ENCODE measurements around the gene SNX33.

Gene SNX33

GRCh38 chr15:75636026-75636425 lies 11.7 kb upstream of the SNX33 start:
- Histone ChIP-seq H3K9me3 (ENCODE audit: low read length) (no peaks in the 10 kb centered on the region), H3K4me1 (ENCODE audit: insufficient read depth, low read length, severe bottlenecking) (peaks cover 19% of the 10 kb centered on the region), H2AFZ (ENCODE audit: low read length) (no peak overlapping the region), H4K20me1 (ENCODE audit: insufficient read depth, low read length) (no peaks in the 10 kb centered on the region), H3K4me3 (ENCODE audit: low read depth, low read length, poor library complexity, severe bottlenecking) (no peak overlapping the region), H3K36me3 (ENCODE audit: insufficient read depth, low read length) (peaks cover 14% of the 10 kb centered on the region; the same call in 1 of the 2 replicates), H3K27me3 (ENCODE audit: insufficient read depth, low read length) (no peaks in the 10 kb centered on the region), H3K27ac (ENCODE audit: low read depth, low read length, poor library complexity, severe bottlenecking) (no peak overlapping the region), H3K9me2 (ENCODE audit: low read depth, low read length) (no peaks in the 10 kb centered on the region), H3K4me2 (ENCODE audit: low read length) (no peak overlapping the region), H3K79me2 (ENCODE audit: insufficient read depth, low read length) (peaks cover 13% of the 10 kb centered on the region), H3F3A (ENCODE audit: insufficient read depth, low read length) (no peaks in the 10 kb centered on the region), H3K9ac (ENCODE audit: low read length) (no peak overlapping the region)
- no peak for TF ChIP-seq EZH2 (IDR thresholded peaks at IDR 0.05; ENCODE audit: borderline replicate concordance, low read length)
- TF ChIP-seq CTCF (IDR thresholded peaks at IDR 0.05; ENCODE audit: low read length) = no peak

- TF ChIP-seq CTCF (IDR thresholded peaks at IDR 0.05; ENCODE audit: low read length) (no peak), EZH2 (IDR thresholded peaks at IDR 0.05; ENCODE audit: borderline replicate concordance, low read length) (no peak)
- Histone ChIP-seq H3F3A (ENCODE audit: insufficient read depth, low read length) (no peaks in the 10 kb centered on the region), H3K79me2 (ENCODE audit: insufficient read depth, low read length) (peaks cover 13% of the 10 kb centered on the region), H3K36me3 (ENCODE audit: insufficient read depth, low read length) (peaks cover 14% of the 10 kb centered on the region; the same call in 1 of the 2 replicates), H3K4me2 (ENCODE audit: low read length) (peak overlapping the region; percentile 80), H4K20me1 (ENCODE audit: insufficient read depth, low read length) (no peaks in the 10 kb centered on the region), H3K9me2 (ENCODE audit: low read depth, low read length) (no peaks in the 10 kb centered on the region), H2AFZ (ENCODE audit: low read length) (no peak overlapping the region), H3K9ac (ENCODE audit: low read length) (peak overlapping the region; percentile 1; the same call in 1 of the 2 replicates), H3K27me3 (ENCODE audit: insufficient read depth, low read length) (no peaks in the 10 kb centered on the region), H3K9me3 (ENCODE audit: low read length) (no peaks in the 10 kb centered on the region), H3K4me3 (ENCODE audit: low read depth, low read length, poor library complexity, severe bottlenecking) (peak overlapping the region; percentile 79), H3K27ac (ENCODE audit: low read depth, low read length, poor library complexity, severe bottlenecking) (no peak overlapping the region), H3K4me1 (ENCODE audit: insufficient read depth, low read length, severe bottlenecking) (peaks cover 19% of the 10 kb centered on the region)
These were observed 10.3 kb upstream of the SNX33 start for GRCh38 chr15:75637245-75638009.

GRCh38 chr15:75639191-75639708 lies 8.5 kb upstream of the SNX33 start:
- no peak overlapping the region for H2AFZ ChIP-seq (ENCODE audit: low read length)

More at GRCh38 chr15:75639191-75639708, 8.5 kb upstream of the SNX33 start:
- Histone ChIP-seq H3F3A (ENCODE audit: insufficient read depth, low read length) (no peaks in the 10 kb centered on the region), H3K36me3 (ENCODE audit: insufficient read depth, low read length) (peaks cover 14% of the 10 kb centered on the region; the same call in 1 of the 2 replicates), H3K4me3 (ENCODE audit: low read depth, low read length, poor library complexity, severe bottlenecking) (peak overlapping the region; percentile 79), H3K79me2 (ENCODE audit: insufficient read depth, low read length) (peaks cover 13% of the 10 kb centered on the region), H3K4me2 (ENCODE audit: low read length) (peak overlapping the region; percentile 80), H3K9ac (ENCODE audit: low read length) (peak overlapping the region; percentile 73), H3K9me2 (ENCODE audit: low read depth, low read length) (no peaks in the 10 kb centered on the region), H3K27ac (ENCODE audit: low read depth, low read length, poor library complexity, severe bottlenecking) (peak overlapping the region; percentile 21), H3K4me1 (ENCODE audit: insufficient read depth, low read length, severe bottlenecking) (peaks cover 19% of the 10 kb centered on the region), H4K20me1 (ENCODE audit: insufficient read depth, low read length) (no peaks in the 10 kb centered on the region), H3K27me3 (ENCODE audit: insufficient read depth, low read length) (no peaks in the 10 kb centered on the region), H3K9me3 (ENCODE audit: low read length) (no peaks in the 10 kb centered on the region)
- no peak for TF ChIP-seq CTCF (IDR thresholded peaks at IDR 0.05; ENCODE audit: low read length)
- TF ChIP-seq EZH2 (IDR thresholded peaks at IDR 0.05; ENCODE audit: borderline replicate concordance, low read length) = no peak

Measured in OCI-LY1 (cell line).